Stimulated activated naive CD8-positive, alpha-beta T cell treated with anti-CD3 and anti-CD28 coated beads, Interleukin-15, amount 100 ng/mL, for 72 hours (primary cell): ENCODE data around the gene SPEM3.
"Not testable (repeated sequence)": the region's sequence is repeated elsewhere in the genome, so short reads cannot be mapped to it uniquely, and the experiment has no call there.

Experiments used
- ATAC-seq: fragments of 150-1000 bp; cut with Tn5 transposase; 2 replicates; pipeline ENCODE4 v1.10.0; 2021; ENCODE audit warnings: mild to moderate bottlenecking, moderate library complexity
- DNase-seq, 2 donors: peaks; one replicate each; pipeline ENCODE4 v3.0.0; 2021 to 2022
- H3K27ac Mint-ChIP-seq, 2 donors: one replicate each; pipeline ENCODE4 v1.8.0; 2022; ENCODE audit warnings: mild to moderate bottlenecking in 2 of 2, mixed read lengths in 2 of 2, moderate library complexity in 2 of 2
- H3K27me3 Mint-ChIP-seq: one replicate; pipeline ENCODE4 v1.8.0; 2022; ENCODE audit warnings: mixed read lengths
- H3K4me1 Mint-ChIP-seq: one replicate; pipeline ENCODE4 v1.8.0; 2022; ENCODE audit warnings: mild to moderate bottlenecking, mixed read lengths
- H3K4me3 Mint-ChIP-seq, 2 donors: one replicate each; pipeline ENCODE4 v1.8.0; 2022; ENCODE audit warnings: mild to moderate bottlenecking in 2 of 2, mixed read lengths in 2 of 2, moderate library complexity in 1 of 2
- H3K9me3 Mint-ChIP-seq, 2 donors: one replicate each; pipeline ENCODE4 v1.8.0; 2022; ENCODE audit warnings: mixed read lengths in 2 of 2

Gene SPEM3

DNA sequence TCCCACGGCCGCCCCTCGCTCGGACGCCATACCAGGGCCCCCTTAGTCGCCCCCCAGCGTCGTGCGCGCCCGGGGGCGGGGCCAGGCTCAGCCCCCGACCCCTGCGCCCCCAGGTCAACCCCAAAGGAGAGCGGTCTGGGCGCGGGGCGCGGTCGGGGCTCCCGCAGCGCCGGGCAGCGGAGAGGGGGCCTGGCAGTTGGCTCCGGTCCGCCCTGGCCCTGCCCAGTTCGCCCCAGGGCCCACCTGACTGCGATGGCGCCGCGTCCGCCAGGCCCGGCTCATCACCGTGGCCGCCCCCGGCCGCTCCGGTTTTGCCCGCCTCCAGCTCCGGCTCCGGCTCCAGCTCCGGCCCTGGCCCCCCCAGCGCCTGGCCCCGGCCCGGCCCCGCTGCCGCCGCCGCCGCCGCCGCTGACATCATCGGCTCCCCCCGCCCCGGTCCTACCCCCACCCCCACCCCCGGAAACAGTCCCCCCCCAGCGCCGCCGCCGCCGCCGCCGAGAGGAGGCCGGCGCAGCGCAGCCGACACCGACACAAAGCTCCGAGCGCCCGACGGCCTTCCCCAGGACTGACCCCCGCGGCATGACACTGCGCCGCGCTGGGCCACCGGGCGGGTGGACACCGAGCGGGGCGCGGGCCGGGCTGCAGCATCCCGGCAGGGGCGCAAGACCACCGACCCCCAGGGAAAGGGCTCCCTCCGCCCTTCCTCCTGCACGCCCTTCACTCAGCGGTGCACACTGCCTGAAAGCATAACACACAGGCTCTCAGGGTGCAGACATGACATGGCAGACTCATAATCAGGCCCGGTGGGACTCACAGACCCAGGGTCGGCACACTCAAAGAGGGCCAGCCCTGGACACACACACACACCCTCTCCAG lies 50.8 kb downstream of the SPEM3 start, which contains the start of gene ZBTB4:
Gene ZBTB4 (minus strand): TSS at position 419 of the 876 bp plus-strand sequence. CDS start 12,830 bp downstream, outside the sequence.
- peak within 1 kb of the TSS; percentile 93 for H3K27ac Mint-ChIP-seq
- no peaks in the 10 kb centered on the region for H3K27me3 Mint-ChIP-seq
- no peaks in the 10 kb centered on the region for H3K9me3 Mint-ChIP-seq
- H3K4me3 Mint-ChIP-seq, result peak within 1 kb of the TSS; percentile 90 to 99
- H3K4me1 Mint-ChIP-seq, result peaks cover 74% of the 10 kb centered on the region
- peak; percentile 58 to 62 for DNase-seq
- ATAC-seq, result peak; percentile 14

DNA sequence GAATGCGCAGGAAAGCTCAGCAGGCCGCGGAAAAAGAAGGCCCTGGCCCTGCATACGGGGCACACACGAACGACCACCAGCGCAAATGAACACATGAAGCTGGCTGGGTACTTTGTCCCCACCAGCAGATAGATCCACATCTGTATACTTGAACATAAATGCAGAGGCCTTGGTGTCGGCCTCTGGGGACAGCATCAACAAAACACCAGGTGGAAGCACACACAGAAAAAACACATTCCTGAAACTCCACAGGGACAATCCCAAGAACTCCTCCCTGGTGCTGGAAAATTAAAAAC lies 51.4 kb downstream of the SPEM3 start:
- Mint-ChIP-seq H3K27ac (peak overlapping the region; percentile 93), H3K9me3 (no peaks in the 10 kb centered on the region), H3K4me1 (peaks cover 79% of the 10 kb centered on the region), H3K27me3 (no peaks in the 10 kb centered on the region), H3K4me3 (peak overlapping the region; percentile 90 to 99)
- DNase-seq (no peak), ATAC-seq (no peak)

- DNase-seq, H3K9me3 Mint-ChIP-seq, ATAC-seq, H3K27me3 Mint-ChIP-seq: not testable (repeated sequence)
- H3K27ac Mint-ChIP-seq, result peak within 1 kb of the TSS; percentile 10 to 96
- H3K4me3 Mint-ChIP-seq, result peak within 1 kb of the TSS; percentile 90 to 99
- peaks cover 77% of the 10 kb centered on the region for H3K4me1 Mint-ChIP-seq
Measured at GRCh38 chr17:7481275-7481674, 52.6 kb downstream of the SPEM3 start, which contains the start of gene SLC35G6. Gene SLC35G6 (plus strand): TSS chr17:7481446. CDS start chr17:7481517, 71 bp downstream.

DNA sequence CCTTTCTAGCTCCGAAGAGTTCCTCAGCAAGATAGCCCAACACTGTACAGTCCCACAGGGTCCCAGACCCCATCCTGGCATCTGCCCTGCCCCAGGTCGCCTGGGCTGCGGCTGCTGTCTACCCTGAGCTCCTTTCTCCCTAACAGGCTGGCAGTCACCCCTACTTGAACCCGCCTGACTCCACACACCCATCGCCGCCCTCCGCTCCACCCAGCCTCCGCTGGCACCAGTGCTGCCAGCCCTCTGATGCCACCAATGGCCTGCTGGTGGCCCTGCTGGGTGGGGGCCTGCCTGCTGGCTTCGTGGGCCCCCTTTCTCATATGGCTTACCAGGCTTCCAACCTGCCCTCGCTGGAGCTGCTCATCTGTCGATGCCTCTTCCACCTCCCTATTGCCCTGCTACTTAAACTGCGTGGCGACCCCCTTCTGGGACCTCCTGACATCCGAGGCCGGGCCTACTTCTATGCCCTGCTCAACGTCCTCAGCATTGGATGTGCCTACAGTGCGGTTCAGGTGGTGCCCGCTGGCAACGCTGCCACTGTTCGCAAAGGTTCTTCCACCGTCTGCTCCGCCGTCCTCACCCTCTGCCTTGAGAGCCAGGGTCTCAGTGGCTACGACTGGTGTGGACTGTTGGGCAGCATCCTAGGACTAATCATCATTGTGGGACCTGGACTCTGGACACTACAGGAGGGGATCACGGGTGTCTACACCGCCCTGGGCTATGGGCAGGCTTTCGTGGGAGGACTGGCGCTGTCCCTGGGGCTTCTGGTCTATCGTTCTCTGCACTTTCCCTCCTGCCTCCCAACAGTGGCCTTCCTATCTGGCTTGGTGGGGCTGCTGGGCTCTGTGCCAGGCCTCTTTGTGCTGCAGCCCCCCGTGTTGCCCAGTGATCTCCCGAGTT lies 53.4 kb downstream of the SPEM3 start:
- H3K9me3 Mint-ChIP-seq, H3K27me3 Mint-ChIP-seq, DNase-seq, ATAC-seq: not testable (repeated sequence)
- Mint-ChIP-seq H3K4me3 (peak overlapping the region; percentile 89 to 99), H3K4me1 (peaks cover 76% of the 10 kb centered on the region), H3K27ac (peak overlapping the region in 1 of 2 donors; percentile 100)
